Esophagus (tissue), 2 donors: ENCODE data around the gene DMD. TPM values are rescaled to one million over a fixed set of nuclear protein-coding genes. Genes with fewer than 3 reads are reported as not detected.

Experiments used
- H3K27ac ChIP-seq, 2 donors: one replicate each; pipeline ENCODE4 v1.5.1; 2013; ENCODE audit warnings: low read depth in 2 of 2, mild to moderate bottlenecking in 2 of 2, inconsistent platforms in 1 of 2, low read length in 1 of 2, moderate library complexity in 1 of 2
- H3K27me3 ChIP-seq, 2 donors: one replicate each; pipeline ENCODE4 v1.6.1; 2013; ENCODE audit warnings: low read length in 2 of 2, control low read depth in 1 of 2, mild to moderate bottlenecking in 1 of 2; ENCODE audit not compliant: insufficient read depth in 2 of 2, control insufficient read depth in 1 of 2
- H3K36me3 ChIP-seq, 2 donors: one replicate each; pipeline ENCODE4 v1.6.1; 2013; ENCODE audit warnings: low read length in 1 of 2; ENCODE audit not compliant: control insufficient read depth in 2 of 2, insufficient read depth in 2 of 2
- H3K4me1 ChIP-seq, 2 donors: one replicate each; pipeline ENCODE4 v1.6.1; 2013; ENCODE audit warnings: low read length in 1 of 2; ENCODE audit not compliant: control insufficient read depth in 2 of 2, insufficient read depth in 2 of 2
- H3K4me3 ChIP-seq, 2 donors: one replicate each; pipeline ENCODE4 v1.5.1; 2013; ENCODE audit warnings: low read length in 2 of 2, mild to moderate bottlenecking in 2 of 2, low read depth in 1 of 2, moderate library complexity in 1 of 2
- H3K9me3 ChIP-seq, 2 donors: one replicate each; pipeline ENCODE4 v1.6.1; 2013; ENCODE audit warnings: mild to moderate bottlenecking in 2 of 2, low read depth in 1 of 2, low read length in 1 of 2, moderate library complexity in 1 of 2; ENCODE audit not compliant: control insufficient read depth in 2 of 2, insufficient read depth in 1 of 2
- WGBS, 2 donors: extraction: QIAGEN DNeasy Blood & Tissue Kit; methylation state at CpG; one replicate each; pipeline ENCODE4 v1.1.7; 2013; 5-methylcytosine and 5-hydroxymethylcytosine counted together
- polyA plus RNA-seq, 2 donors: library from polyadenylated mRNA; stranded (reverse); fragments of 200-250 nt; gene quantifications; one replicate each; pipeline ENCODE4 v1.2.3, GENCODE V29; 2013
- donor health status: healthy with polysubstance abuse.
- donor health status: Bipolar disorder and iron deficiency.

DMD gene
- polyA plus RNA-seq, 2 donors = 2.4 to 3.6 TPM

DNA sequence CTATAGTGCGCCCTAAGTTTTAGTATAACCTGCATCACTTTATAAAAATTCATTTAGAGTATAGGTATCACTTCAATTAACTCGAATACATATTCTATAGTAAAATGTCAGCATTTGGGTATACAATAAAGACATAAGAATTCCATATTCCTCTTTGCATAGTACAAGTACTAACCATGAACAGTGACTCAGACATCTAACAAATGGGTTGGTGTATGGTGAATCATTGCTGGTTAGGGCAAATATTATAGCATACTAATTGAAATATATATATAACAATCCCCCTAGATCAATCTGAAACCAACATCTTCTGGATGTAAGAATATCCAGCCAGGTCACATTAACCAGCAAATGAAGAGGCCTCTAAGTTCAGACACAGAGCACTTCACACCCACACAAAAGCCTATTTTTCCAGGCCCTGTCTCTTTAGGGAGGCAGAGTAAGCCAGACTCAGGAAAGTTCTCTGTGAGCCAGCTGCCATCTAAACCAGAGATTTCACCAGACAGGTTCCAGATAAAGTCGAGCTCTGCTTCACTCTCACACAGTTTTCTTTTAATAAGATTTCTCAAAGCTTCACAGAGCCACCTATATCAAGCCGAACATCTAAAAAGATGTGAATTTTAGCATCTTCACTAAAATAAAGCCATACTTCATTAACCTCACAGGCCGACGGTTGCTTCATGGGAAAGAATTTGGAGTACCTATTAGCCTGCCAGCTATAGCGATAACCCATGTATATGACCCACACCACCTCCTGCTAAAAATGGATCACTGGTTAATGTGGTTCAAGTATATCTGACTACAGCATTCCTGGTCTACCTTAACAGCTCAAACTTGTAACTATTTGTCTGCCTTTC is 1939.5 kb downstream of the DMD start:
- no peaks in the 10 kb centered on the region for H3K36me3 ChIP-seq
- WGBS, 2 donors = 74 to 84% methylated on average over 7 of the region's 7 CpGs
- no peaks in the 10 kb centered on the region for H3K4me1 ChIP-seq
- no peak overlapping the region for H3K27ac ChIP-seq
- no peaks in the 10 kb centered on the region for H3K9me3 ChIP-seq
- no peak overlapping the region for H3K4me3 ChIP-seq
- no peaks in the 10 kb centered on the region for H3K27me3 ChIP-seq

DNA sequence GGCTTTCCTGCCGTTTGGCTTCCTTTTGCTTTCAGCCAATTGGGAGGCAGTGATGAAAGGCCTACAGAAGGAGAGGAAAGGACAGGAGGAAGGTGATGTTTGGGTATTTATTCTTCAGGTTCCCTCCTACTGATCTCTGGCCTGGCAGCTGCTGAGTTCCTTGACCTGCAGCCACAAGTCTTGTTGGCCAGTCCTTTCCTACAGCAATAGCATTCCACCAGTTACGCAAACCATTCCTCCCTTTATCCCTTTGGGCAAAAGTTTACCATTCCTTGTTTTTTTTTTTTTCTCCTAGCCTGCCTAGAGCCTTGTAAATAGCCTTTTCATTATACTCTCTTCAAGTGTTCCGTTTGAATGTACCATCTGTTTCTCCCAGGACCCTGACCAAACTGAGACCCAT is 1941.4 kb downstream of the DMD start:
- H3K27me3 ChIP-seq = no peaks in the 10 kb centered on the region
- WGBS, 2 donors = 70 to 81% methylated on average over 3 of the region's 3 CpGs
- H3K4me1 ChIP-seq = no peaks in the 10 kb centered on the region
- H3K36me3 ChIP-seq = no peaks in the 10 kb centered on the region
- no peak overlapping the region for H3K4me3 ChIP-seq
- no peak overlapping the region for H3K27ac ChIP-seq
- H3K9me3 ChIP-seq = no peaks in the 10 kb centered on the region

DNA sequence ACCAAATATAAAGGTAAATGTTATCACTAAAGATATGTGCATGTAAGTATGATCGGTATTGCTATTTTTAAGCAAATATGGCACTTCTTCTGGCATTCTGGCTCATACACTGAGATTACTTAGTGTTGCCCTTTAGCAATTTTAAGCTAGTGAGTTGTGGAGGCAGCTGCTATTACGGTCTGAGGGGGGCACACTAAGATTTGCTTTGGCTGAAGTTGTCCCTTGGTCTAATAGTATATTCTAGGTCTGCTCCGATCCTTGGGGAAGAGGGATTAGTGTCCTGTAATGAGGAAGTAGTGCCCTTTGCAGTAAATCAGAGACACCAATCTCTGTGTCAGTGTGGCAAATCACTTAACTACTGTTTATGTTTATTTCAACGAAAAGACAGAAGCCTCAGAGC is 1943.0 kb downstream of the DMD start:
- 64 to 69% methylated on average over 4 of the region's 4 CpGs for WGBS, 2 donors

DNA sequence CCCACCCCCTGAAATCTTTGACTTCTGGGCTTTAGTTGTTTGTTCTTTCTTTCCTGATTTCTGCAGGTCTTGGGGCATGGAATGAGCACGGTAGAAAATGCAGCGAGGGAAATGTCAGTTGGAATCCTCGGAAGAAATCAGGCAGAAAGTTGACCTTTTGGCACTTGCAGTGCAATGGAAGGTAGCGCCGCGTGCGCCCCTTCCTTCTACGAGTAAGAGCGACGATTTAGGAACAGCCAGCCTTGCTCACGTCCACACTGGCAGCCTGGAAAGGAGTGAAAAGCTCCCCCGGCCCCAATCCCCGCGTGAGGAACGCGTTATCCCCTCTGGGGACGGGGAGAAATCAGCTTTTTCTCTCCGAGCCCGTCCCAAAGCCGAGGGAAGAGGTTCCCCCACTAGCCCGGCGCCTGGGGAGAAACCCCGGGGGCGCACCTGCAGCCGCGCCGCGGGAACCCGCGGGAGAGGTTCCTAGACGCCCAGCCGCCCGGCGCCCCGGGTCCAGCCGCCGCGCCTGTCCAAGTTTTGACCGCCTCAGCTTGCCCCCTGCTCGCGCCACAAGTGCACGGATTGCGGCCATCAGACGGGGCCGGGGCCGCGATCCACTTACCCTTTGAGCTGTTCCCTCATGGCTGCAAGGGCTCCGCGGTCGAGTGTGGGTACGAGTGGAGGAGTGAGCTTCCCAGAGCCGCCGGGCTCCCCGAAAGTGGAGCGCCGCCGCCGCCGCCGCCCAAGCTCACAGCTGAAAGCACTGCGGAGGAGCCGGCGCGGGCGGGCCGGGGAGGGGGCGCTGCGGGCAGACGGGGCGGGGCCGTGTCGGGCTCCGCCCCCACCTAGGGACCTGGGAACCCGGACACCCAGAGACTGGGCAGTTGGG is 1944.9 kb downstream of the DMD start:
- WGBS, 2 donors = 1 to 20% methylated on average over 72 to 74 of the region's 74 CpGs
- Histone ChIP-seq H3K4me3 (peak overlapping the region; percentile 61 to 65), H3K36me3 (no peaks in the 10 kb centered on the region), H3K9me3 (no peaks in the 10 kb centered on the region), H3K4me1 (no peaks in the 10 kb centered on the region), H3K27ac (peak overlapping the region in 1 of 2 donors; percentile 59), H3K27me3 (no peaks in the 10 kb centered on the region)

More for the DNA sequence above, 1943.0 kb downstream of the DMD start:
- no peaks in the 10 kb centered on the region for H3K27me3 ChIP-seq
- H3K36me3 ChIP-seq = no peaks in the 10 kb centered on the region
- H3K4me3 ChIP-seq = no peak overlapping the region
- H3K9me3 ChIP-seq = no peaks in the 10 kb centered on the region
- no peak overlapping the region for H3K27ac ChIP-seq
- no peaks in the 10 kb centered on the region for H3K4me1 ChIP-seq

DNA sequence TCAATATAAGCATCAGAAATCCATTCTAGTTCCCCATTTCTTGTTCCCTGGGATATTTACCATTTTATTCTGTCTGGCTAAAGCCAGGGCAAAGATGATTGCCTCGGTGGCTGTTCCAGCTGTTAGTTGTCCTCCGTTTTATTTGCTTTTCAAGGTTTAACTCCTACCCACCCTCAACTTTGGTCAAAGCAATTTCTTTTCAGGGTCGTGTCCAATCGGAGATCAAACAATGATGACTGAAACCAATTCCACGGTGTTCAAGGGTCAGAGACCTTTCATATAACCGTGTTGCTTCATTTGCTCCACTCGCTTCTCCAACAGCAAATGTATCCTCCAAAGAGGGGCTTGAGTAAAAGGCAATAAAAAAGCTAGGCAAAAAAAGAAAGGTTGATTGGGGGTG is 1946.0 kb downstream of the DMD start:
- Histone ChIP-seq H3K27ac (no peak overlapping the region), H3K4me3 (peak overlapping the region in 1 of 2 donors; percentile 61), H3K9me3 (no peaks in the 10 kb centered on the region), H3K36me3 (no peaks in the 10 kb centered on the region), H3K4me1 (no peaks in the 10 kb centered on the region), H3K27me3 (no peaks in the 10 kb centered on the region)
- 39 to 48% methylated on average over 7 of the region's 7 CpGs for WGBS, 2 donors

DNA sequence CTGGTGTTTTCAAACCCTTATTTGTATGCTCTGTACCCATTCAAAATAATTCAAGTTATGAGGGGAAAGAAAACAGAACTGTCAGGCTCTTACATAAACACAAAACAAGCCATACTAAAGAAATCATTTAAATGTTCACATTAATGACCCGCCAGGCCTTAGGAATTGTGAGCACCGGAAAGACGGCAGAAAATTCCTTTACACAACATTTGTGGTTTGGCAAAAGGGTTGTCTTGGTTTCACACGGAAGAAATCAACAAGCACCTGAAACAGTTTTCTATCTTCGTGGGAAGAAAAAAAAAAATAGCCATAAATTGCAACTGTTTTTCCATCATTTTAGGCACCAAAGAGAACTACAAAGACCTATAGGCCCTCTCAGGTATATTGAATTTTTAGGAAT is 1951.0 kb downstream of the DMD start:
- 62 to 67% methylated on average over 5 of the region's 5 CpGs for WGBS, 2 donors
- no peaks in the 10 kb centered on the region for H3K4me1 ChIP-seq
- no peaks in the 10 kb centered on the region for H3K9me3 ChIP-seq
- no peak overlapping the region for H3K27ac ChIP-seq
- H3K27me3 ChIP-seq = no peaks in the 10 kb centered on the region
- no peaks in the 10 kb centered on the region for H3K36me3 ChIP-seq
- no peak overlapping the region for H3K4me3 ChIP-seq

DNA sequence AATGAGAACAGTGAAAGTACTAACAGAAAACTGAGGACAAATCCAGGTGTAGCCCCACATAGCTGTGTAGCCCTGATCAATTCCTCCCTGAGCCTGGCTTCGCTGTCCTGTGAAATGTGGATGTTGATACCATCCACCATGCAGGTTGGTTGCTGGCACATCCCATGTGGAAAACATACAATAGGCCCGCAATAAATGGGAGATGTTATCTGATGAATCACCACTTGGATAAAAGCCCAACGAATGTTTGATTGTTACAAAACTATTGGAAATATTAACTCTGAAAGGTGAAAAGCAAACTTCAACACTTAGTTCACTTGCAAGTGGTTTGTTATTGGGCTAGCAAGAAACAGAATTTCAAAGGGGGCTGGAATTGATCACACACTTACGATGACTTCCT is 1953.2 kb downstream of the DMD start:
- H3K27me3 ChIP-seq = no peaks in the 10 kb centered on the region
- H3K4me1 ChIP-seq = no peaks in the 10 kb centered on the region
- H3K27ac ChIP-seq = no peak overlapping the region
- WGBS, 2 donors = 64% methylated on average over 4 of the region's 4 CpGs
- H3K36me3 ChIP-seq = no peaks in the 10 kb centered on the region
- no peaks in the 10 kb centered on the region for H3K9me3 ChIP-seq
- no peak overlapping the region for H3K4me3 ChIP-seq

DNA sequence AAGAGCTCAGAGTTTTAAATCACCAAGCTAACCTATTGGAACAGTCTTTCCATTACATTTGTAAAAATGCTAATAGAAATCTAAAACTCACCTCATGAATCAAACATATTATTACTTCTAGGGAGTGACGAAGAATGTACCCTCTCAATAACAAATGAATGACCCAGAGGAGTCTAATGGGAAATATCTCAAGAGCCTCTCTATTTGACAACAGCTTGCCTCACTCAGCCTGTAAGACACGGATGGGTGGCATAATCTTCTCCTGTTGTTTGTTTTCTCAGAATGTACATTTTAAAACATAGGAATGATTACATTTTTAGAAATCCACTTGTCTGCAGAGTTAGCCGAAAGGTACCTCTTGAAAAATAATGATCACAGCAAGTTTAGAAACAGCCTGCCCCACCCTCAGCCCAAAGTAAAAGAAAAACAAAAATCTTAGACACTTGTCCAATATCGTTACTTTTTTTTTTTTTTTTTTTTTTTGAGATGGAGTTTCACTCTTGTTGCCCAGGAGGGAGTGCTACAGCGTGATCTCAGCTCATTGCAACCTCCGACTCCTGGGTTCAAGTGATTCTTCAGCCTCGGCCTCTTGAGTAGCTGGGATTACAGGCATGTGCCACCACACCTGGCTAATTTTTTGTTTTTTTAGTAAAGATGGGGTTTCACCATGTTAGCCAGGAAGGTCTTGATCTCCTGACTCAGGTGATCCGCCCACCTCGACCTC is 1955.9 kb downstream of the DMD start:
- 72 to 85% methylated on average over 9 of the region's 9 CpGs for WGBS, 2 donors
- H3K4me3 ChIP-seq = no peak overlapping the region
- no peak overlapping the region for H3K27ac ChIP-seq
- no peaks in the 10 kb centered on the region for H3K4me1 ChIP-seq
- H3K9me3 ChIP-seq = no peaks in the 10 kb centered on the region
- H3K36me3 ChIP-seq = no peaks in the 10 kb centered on the region
- H3K27me3 ChIP-seq = no peaks in the 10 kb centered on the region

DNA sequence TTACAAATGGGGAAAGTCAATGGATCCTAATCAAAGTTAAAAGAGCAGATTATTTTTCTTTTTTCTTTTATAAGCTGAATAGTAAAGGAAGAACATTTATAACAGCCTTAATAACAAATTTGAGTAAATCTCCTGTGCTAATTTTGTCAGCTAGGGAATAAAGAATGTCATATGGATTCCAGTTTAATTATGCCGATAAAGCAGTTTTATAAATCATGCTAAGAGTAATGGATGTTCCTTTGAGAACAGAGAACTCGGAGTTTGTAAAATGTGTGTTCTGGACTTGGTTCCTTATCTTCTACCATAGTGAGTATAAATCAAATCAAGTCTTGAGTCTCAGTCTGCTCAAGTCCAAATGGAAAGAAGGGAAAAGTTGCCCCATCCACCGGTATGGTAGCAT is 1959.2 kb downstream of the DMD start:
- WGBS, 2 donors = 55 to 59% methylated on average over 3 of the region's 3 CpGs
- no peaks in the 10 kb centered on the region for H3K4me1 ChIP-seq
- no peaks in the 10 kb centered on the region for H3K27me3 ChIP-seq
- no peaks in the 10 kb centered on the region for H3K9me3 ChIP-seq
- no peak overlapping the region for H3K4me3 ChIP-seq
- H3K27ac ChIP-seq = no peak overlapping the region
- no peaks in the 10 kb centered on the region for H3K36me3 ChIP-seq
